D721Med (cell line): ENCODE data around the gene FYCO1.

Experiments used
- DNase-seq: peaks from one replicate; pipeline ENCODE4 v3.0.0; 2011; ENCODE audit warnings: low spot score; ENCODE audit not compliant: insufficient read length
- FAIRE-seq: peaks from 2 replicates; lab custom pipeline; 2011; peaks lifted over from hg19 to GRCh38; lab: Jason Lieb, UNC
- TF ChIP-seq, protein P1 (sequence below): IDR thresholded peaks from 2 replicates; pipeline ENCODE4 v1.5.1; 2012; ENCODE audit warnings: mild to moderate bottlenecking, control low read depth; ENCODE audit not compliant: insufficient read depth; ENCODE audit errors: missing control alignments

Gene FYCO1

GRCh38 chr3:45923755-45924154, 71.9 kb downstream of the FYCO1 start:
- FAIRE-seq (no peak), DNase-seq (no peak)
- TF ChIP-seq, protein P1, sequence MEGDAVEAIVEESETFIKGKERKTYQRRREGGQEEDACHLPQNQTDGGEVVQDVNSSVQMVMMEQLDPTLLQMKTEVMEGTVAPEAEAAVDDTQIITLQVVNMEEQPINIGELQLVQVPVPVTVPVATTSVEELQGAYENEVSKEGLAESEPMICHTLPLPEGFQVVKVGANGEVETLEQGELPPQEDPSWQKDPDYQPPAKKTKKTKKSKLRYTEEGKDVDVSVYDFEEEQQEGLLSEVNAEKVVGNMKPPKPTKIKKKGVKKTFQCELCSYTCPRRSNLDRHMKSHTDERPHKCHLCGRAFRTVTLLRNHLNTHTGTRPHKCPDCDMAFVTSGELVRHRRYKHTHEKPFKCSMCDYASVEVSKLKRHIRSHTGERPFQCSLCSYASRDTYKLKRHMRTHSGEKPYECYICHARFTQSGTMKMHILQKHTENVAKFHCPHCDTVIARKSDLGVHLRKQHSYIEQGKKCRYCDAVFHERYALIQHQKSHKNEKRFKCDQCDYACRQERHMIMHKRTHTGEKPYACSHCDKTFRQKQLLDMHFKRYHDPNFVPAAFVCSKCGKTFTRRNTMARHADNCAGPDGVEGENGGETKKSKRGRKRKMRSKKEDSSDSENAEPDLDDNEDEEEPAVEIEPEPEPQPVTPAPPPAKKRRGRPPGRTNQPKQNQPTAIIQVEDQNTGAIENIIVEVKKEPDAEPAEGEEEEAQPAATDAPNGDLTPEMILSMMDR, result no peak

GRCh38 chr3:45922950-45923590, 72.6 kb downstream of the FYCO1 start:
- TF ChIP-seq, protein P1, result no peak

DNA sequence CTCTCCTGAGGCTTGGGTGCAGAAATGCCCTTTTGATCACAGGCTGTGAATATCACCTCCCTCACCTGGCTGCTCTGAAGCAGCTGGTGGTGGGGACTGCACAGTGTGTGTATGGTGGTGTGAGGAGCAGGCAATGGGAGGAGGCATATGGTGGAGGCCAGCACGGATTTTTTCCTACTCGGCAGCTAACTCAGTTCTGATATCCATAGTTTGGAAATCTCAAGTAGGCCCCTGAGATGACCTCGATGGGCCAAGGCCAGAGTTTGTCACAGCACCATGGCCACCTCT, 73.6 kb downstream of the FYCO1 start:
- DNase-seq, result no peak
- no peak for FAIRE-seq
- TF ChIP-seq, protein P1, result no peak

More at GRCh38 chr3:45922950-45923590, 72.6 kb downstream of the FYCO1 start:
- DNase-seq, result no peak
- FAIRE-seq, result no peak

DNA sequence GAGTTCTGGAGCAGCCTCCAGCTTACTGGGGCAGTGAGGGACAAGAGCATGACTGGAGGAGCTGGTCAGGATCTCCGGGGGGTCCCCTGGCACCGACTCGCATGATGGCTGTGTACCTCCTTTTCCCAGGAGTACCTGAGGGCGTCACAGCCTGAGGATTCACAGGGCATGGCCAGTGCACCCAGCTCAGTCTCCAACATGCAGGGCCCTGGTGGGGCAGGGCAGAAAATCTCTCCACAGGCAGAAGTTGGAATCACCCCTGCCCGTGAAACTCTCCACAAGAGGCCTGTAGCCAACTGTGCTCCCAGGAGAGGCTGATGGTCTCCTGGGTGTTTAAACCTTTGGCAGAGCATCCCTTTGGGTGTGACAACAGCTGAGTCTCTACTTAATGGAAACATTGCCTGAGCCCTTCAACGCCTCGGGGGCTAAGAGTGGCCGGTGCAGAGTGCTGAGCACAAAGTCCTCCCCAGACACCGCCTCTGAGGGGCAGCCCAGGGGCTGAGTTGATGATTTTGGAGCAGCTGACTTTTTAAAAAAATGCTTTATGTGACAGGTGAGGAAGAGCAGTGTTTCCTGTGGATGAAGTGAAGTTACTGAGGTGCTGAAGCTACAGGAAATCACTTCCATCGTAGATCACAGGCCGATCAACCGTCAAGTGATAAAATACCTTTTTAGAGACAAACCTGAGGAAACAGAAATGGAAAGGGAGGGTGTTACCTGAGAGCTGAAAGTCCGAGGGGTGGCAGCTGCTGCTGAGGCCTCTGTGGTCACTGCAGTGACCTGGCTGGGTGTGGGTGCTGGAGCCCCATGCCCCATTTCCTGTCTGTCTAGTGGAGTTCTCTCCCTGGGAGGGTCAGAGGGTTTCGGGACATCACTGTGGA, 74.2 kb downstream of the FYCO1 start:
- TF ChIP-seq, protein P1, result no peak
- DNase-seq (no peak), FAIRE-seq (no peak)

DNA sequence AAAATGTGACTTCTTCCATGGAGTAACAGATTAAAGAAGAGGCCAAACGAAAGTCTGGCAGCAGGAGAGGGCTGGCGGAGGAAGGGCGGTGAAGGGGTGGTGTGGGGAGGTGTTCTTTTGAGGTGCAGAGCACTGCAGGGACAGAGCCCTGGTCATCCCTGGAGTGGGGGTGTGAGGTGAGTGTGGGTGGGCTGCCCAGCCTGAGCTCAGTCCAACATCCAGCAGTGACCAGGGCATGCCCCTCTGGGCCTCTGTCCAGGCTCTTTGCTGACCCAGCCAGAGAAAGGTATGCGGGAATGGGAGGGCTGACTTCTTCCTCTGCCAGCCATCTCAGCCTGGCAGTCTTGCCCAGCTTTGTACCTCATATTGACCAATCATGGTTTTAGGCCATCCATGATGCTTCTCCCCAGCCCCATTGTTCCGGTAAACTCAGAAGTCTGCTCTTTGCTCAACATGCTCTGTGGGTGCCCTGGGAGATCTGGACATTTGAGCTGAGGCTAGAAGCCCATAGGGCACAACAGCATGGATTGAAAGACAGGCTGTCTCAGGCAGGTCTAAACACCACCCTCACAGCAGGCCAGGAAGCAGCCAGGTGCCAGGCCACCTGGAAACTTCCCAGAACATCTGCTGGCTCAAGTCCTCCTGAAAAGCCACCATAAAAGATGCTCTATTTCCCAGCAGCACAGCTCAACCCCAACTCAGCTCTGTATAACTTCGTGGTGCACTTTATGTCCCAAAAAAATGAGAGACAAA, 78.3 kb downstream of the FYCO1 start:
- no peak for FAIRE-seq
- TF ChIP-seq, protein P1, result no peak
- DNase-seq, result no peak

GRCh38 chr3:45915518-45916231, 79.9 kb downstream of the FYCO1 start:
- TF ChIP-seq, protein P1, result no peak
- DNase-seq, result no peak
- FAIRE-seq, result no peak
